NB4 (cell line): ENCODE results near the gene GMDS.

Experiments used
- DNase-seq: peaks from one replicate; pipeline ENCODE4 v3.0.0; 2010; ENCODE audit warnings: low read depth
- H3K4me3 ChIP-seq: one replicate; pipeline ENCODE4 v1.5.1; 2011; ENCODE audit warnings: mild to moderate bottlenecking, low read depth, low read length, moderate library complexity
- MAX ChIP-seq: IDR thresholded peaks from 2 replicates; pipeline ENCODE4 v1.6.1; 2011; ENCODE audit warnings: low read depth, low read length
- MYC ChIP-seq: IDR thresholded peaks from 2 replicates; pipeline ENCODE4 v1.6.1; 2011; ENCODE audit warnings: low read depth, low read length
- POLR2A ChIP-seq: IDR thresholded peaks from 2 replicates; pipeline ENCODE4 v1.6.1; 2011; ENCODE audit warnings: mild to moderate bottlenecking; ENCODE audit not compliant: insufficient read length; ENCODE audit errors: extremely low read depth
- TF ChIP-seq, protein P1 (sequence below): IDR thresholded peaks from one replicate; pipeline ENCODE4 v1.5.1; 2012; ENCODE audit warnings: low read depth, low read length

The GMDS gene

DNA sequence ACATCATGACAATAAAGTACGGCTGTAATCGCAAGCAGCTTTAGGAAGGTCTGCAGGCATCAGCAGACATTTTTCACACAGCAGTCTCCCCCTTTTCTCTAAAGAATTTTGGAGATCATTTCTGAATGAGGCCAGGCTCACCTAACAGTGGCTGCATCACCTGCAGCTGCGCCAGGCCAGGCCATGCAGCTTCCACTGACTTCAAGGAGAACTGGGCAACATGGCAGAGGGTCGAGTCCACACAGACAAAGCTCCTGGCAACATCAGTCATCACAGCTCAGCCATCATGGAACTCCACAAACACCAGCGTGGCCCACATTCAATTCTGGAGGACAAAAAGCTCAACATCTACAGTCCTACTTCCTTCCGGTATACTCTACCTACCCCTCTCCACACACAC lies 653.5 kb downstream of the GMDS start:
- H3K4me3 ChIP-seq, result no peak overlapping the region
- TF ChIP-seq POLR2A (no peak), MAX (no peak), MYC (no peak)
- TF ChIP-seq, protein P1, sequence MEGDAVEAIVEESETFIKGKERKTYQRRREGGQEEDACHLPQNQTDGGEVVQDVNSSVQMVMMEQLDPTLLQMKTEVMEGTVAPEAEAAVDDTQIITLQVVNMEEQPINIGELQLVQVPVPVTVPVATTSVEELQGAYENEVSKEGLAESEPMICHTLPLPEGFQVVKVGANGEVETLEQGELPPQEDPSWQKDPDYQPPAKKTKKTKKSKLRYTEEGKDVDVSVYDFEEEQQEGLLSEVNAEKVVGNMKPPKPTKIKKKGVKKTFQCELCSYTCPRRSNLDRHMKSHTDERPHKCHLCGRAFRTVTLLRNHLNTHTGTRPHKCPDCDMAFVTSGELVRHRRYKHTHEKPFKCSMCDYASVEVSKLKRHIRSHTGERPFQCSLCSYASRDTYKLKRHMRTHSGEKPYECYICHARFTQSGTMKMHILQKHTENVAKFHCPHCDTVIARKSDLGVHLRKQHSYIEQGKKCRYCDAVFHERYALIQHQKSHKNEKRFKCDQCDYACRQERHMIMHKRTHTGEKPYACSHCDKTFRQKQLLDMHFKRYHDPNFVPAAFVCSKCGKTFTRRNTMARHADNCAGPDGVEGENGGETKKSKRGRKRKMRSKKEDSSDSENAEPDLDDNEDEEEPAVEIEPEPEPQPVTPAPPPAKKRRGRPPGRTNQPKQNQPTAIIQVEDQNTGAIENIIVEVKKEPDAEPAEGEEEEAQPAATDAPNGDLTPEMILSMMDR, result no peak
- no peak for DNase-seq

DNA sequence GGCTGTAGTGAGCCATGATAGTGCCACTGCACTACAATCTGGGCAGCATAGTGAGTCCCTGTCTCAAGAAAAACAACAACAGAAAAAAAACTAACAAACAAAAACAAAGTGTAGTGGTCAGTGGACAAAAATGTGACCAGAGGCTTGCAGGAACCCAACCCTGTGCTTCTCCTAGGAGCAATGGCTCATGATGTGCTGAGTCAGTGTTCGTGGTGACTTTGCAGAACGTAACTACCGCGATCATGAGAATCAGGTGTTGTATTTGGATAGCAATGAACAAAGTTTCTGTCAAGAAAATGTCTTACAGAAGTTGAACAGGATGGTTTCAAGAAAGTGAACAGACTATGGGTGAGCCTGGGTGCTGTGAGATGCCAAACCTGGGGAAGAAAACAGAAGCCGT lies 654.2 kb downstream of the GMDS start:
- TF ChIP-seq POLR2A (no peak), MAX (no peak), MYC (no peak)
- TF ChIP-seq, protein P1, result no peak

GRCh38 chr6:1590580-1590979 lies 654.8 kb downstream of the GMDS start:
- TF ChIP-seq, protein P1, result no peak
- TF ChIP-seq POLR2A (no peak), MYC (no peak), MAX (no peak)
- no peak overlapping the region for H3K4me3 ChIP-seq
- DNase-seq, result no peak

More for the DNA sequence above, 654.2 kb downstream of the GMDS start:
- DNase-seq, result no peak
- H3K4me3 ChIP-seq, result no peak overlapping the region

GRCh38 chr6:1589208-1589607 lies 656.2 kb downstream of the GMDS start:
- TF ChIP-seq, protein P1, result no peak
- TF ChIP-seq POLR2A, result no peak
- TF ChIP-seq MAX, result no peak
- TF ChIP-seq MYC, result no peak
- no peak overlapping the region for H3K4me3 ChIP-seq

GRCh38 chr6:1587977-1588376 lies 657.4 kb downstream of the GMDS start:
- TF ChIP-seq POLR2A, result no peak
- TF ChIP-seq, protein P1, result no peak
- TF ChIP-seq MAX, result no peak
- no peak overlapping the region for H3K4me3 ChIP-seq
- DNase-seq, result no peak

More at GRCh38 chr6:1589208-1589607, 656.2 kb downstream of the GMDS start:
- no peak for DNase-seq

DNA sequence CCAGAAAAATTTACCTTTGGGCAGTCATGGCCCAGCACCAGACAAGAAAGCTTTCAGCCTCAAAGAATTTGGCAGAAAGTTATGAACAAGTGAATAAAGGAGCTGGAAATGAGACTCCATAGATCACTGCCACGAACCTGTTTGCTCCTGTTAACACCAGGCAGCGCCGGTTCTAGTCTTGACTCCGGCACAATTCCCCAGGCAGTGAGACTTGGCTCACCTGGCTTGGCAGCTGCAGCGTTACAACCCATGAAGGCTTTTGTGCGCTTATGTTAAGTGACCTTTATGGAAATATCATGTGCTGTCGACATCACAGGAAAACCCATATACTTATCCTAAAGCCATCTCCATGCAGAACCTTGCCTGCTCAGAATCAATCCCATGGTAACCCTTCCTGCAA lies 657.9 kb downstream of the GMDS start:
- no peak for DNase-seq
- TF ChIP-seq MYC (no peak), MAX (no peak), POLR2A (no peak)
- TF ChIP-seq, protein P1, result no peak
- H3K4me3 ChIP-seq, result no peak overlapping the region
